Colonic mucosa (tissue), 4 donors: ENCODE results near the gene SRL. TPM values are rescaled to one million over a fixed set of nuclear protein-coding genes. Genes with fewer than 3 reads are reported as not detected.
"Not testable (repeated sequence)": the region's sequence is repeated elsewhere in the genome, so short reads cannot be mapped to it uniquely, and the experiment has no call there.

Source experiments
- DNase-seq: peaks from one replicate; pipeline ENCODE4 v3.0.0-alpha.2; 2020
- H3K27ac ChIP-seq: fragments of 200-600 bp; one replicate; pipeline ENCODE4 v1.8.0; 2021
- H3K27me3 ChIP-seq: fragments of 200-600 bp; one replicate; pipeline ENCODE4 v1.8.0; 2021
- H3K36me3 ChIP-seq: fragments of 200-600 bp; one replicate; pipeline ENCODE4 v1.8.0; 2021
- H3K4me1 ChIP-seq: fragments of 200-600 bp; one replicate; pipeline ENCODE4 v1.8.0; 2021; ENCODE audit warnings: mild to moderate bottlenecking
- H3K4me3 ChIP-seq: fragments of 200-600 bp; one replicate; pipeline ENCODE4 v1.8.0; 2021
- H3K9ac ChIP-seq, 2 donors: one replicate each; pipeline ENCODE4 v1.7.0; 2013; ENCODE audit warnings: control low read depth in 2 of 2, low read depth in 2 of 2, low read length in 2 of 2
- H3K9me3 ChIP-seq: fragments of 200-600 bp; one replicate; pipeline ENCODE4 v1.8.0; 2021
- CTCF ChIP-seq: fragments of 200-600 bp; IDR thresholded peaks from one replicate; pipeline ENCODE4 v1.8.0; 2022; ENCODE audit warnings: antibody characterized with exemption, mild to moderate bottlenecking
- intact Hi-C: fragments of 100-400 bp; cut with DNase I; formaldehyde crosslinking; loops from one replicate; pipeline ENCODE4 v1.14.1; 2022
- total RNA-seq, 2 donors: library from RNA; stranded (reverse); fragmentation: NEBNext Ultra II Directional in 1 of 2; extraction: Animal tissue kit (Norgen Biotek cat#: 25700) in 1 of 2; gene quantifications; one replicate each; pipeline ENCODE4 v1.2.1, GENCODE V29; 2021
- donor health status: healthy.
- donor health status: DM: no; HTN: no; CAD: no.
- donor health status: DM: no; HTN: no; CAD: no.

The SRL gene
- total RNA-seq, 2 donors from 2014 or later: 0.49 to 0.82 TPM

GRCh38 chr16:4261557-4262172, 19.8 kb upstream of the SRL start:
- TF ChIP-seq CTCF: peak; percentile 40
- intact Hi-C loops: no loop called here
- DNase-seq: peak; percentile 36

GRCh38 chr16:4260360-4260759, 18.5 kb upstream of the SRL start:
- no peak overlapping the region for H3K4me3 ChIP-seq
- intact Hi-C loops: no loop called here
- H3K27me3 ChIP-seq: no peaks in the 10 kb centered on the region
- H3K9ac ChIP-seq: peak overlapping the region in 1 of 2 donors; percentile 3
- DNase-seq: peak; percentile 92
- no peaks in the 10 kb centered on the region for H3K9me3 ChIP-seq
- H3K27ac ChIP-seq: peak overlapping the region; percentile 55
- no peaks in the 10 kb centered on the region for H3K36me3 ChIP-seq
- no peak for TF ChIP-seq CTCF
- peaks cover 4% of the 10 kb centered on the region for H3K4me1 ChIP-seq

More at GRCh38 chr16:4261557-4262172, 19.8 kb upstream of the SRL start:
- Histone ChIP-seq H3K27ac (no peak overlapping the region), H3K4me1 (peaks cover 4% of the 10 kb centered on the region), H3K9me3 (no peaks in the 10 kb centered on the region), H3K9ac (no peak overlapping the region), H3K36me3 (no peaks in the 10 kb centered on the region), H3K27me3 (no peaks in the 10 kb centered on the region), H3K4me3 (no peak overlapping the region)

- intact Hi-C loops: no loop called here
- Histone ChIP-seq H3K36me3 (no peaks in the 10 kb centered on the region), H3K4me1 (peaks cover 4% of the 10 kb centered on the region), H3K27ac (no peak overlapping the region), H3K9ac (no peak overlapping the region), H3K27me3 (no peaks in the 10 kb centered on the region), H3K4me3 (no peak overlapping the region), H3K9me3 (no peaks in the 10 kb centered on the region)
- TF ChIP-seq CTCF: no peak
- DNase-seq: no peak
These were observed 16.0 kb upstream of the SRL start for GRCh38 chr16:4257646-4258556.

- Histone ChIP-seq H3K9ac (peak overlapping the region; percentile 74 to 82), H3K9me3 (no peaks in the 10 kb centered on the region), H3K4me1 (no peaks in the 10 kb centered on the region), H3K27me3 (no peaks in the 10 kb centered on the region), H3K4me3 (peak overlapping the region; percentile 54), H3K27ac (peak overlapping the region; percentile 95), H3K36me3 (no peaks in the 10 kb centered on the region)
- peak; percentile 100 for DNase-seq
- TF ChIP-seq CTCF: no peak
- intact Hi-C loops: loop anchor here (5.0 kb wide), 1 partner anchor 51 kb away; no protein-coding TSS in a partner anchor
These were observed 11.7 kb upstream of the SRL start for GRCh38 chr16:4253394-4254150.

- Histone ChIP-seq H3K4me3 (peak overlapping the region; percentile 54), H3K9ac (peak overlapping the region; percentile 74 to 82), H3K27ac (peak overlapping the region; percentile 95)
- not testable (repeated sequence) for H3K27me3 ChIP-seq, H3K36me3 ChIP-seq, H3K9me3 ChIP-seq, H3K4me1 ChIP-seq, DNase-seq
- intact Hi-C loops: loop anchor here (5.0 kb wide), 1 partner anchor 51 kb away; no protein-coding TSS in a partner anchor
These were observed 11.1 kb upstream of the SRL start for GRCh38 chr16:4253012-4253393.
